HepG2 (cell line): ENCODE measurements around the gene TET2. TPM values are rescaled to one million over a fixed set of nuclear protein-coding genes. Genes with fewer than 3 reads are reported as not detected.

Source experiments
- ATAC-seq: fragments of 200-7000 bp; cut with Tn5 transposase; 3 replicates; pipeline ENCODE4 v1.9.1; 2020; ENCODE audit warnings: mild to moderate bottlenecking, moderate library complexity
- BruUV-seq: library from RNA; stranded (reverse); fragments of 400-500 nt; replicated peaks from 2 replicates; lab custom pipeline; 2021; lab: Mats Ljungman, UMichigan
- CTCF ChIA-PET: fragments of 300-600 bp; formaldehyde crosslinking; extraction: SDS; loops from one replicate; lab custom pipeline; 2021; ENCODE audit warnings: low total read pairs, inconsistent platforms, low intra/inter-chr PET ratio; lab: Yijun Ruan, JAX
- POLR2A ChIA-PET: fragments of 350-600 bp; sonication (Branson Sonifier 250); formaldehyde crosslinking; loops from one replicate; lab custom pipeline; 2020; ENCODE audit warnings: antibody characterized with exemption, inconsistent platforms; lab: Yijun Ruan, JAX
- DNase-seq: peaks from one replicate; pipeline ENCODE4 v3.0.0-alpha.2; 2015; ENCODE audit warnings: low spot score
- FAIRE-seq: peaks from 3 replicates; lab custom pipeline; 2011; peaks lifted over from hg19 to GRCh38; lab: Jason Lieb, UNC
- H2AFZ ChIP-seq: one replicate; pipeline ENCODE4 v1.6.1; 2011; ENCODE audit warnings: low read length, inconsistent platforms
- H3K27ac ChIP-seq: fragments of 300-600 bp; 3 replicates; pipeline ENCODE4 v1.8.0; 2011; ENCODE audit warnings: mixed run types, mild to moderate bottlenecking, mixed read lengths, low read length, inconsistent platforms; ENCODE audit not compliant: insufficient read depth; ENCODE audit errors: extremely low read length
- H3K27me3 ChIP-seq, 2 experiments: fragments of 200-600 bp in 1 of 2; 2 replicates in 1 of 2; 3 replicates in 1 of 2; pipeline versions ENCODE4 v1.6.0 to v1.8.0; 2011; ENCODE audit warnings: low read length in 2 of 2, mild to moderate bottlenecking in 2 of 2, moderate library complexity in 2 of 2, inconsistent platforms in 1 of 2; ENCODE audit not compliant: insufficient read depth in 2 of 2, control insufficient read depth in 1 of 2
- H3K36me3 ChIP-seq, 2 experiments: fragments of 200-600 bp in 1 of 2; replicated peaks in 1 of 2; 2 replicates in 1 of 2; 3 replicates in 1 of 2; pipeline versions ENCODE4 v1.5.1 to v1.8.0; 2011; ENCODE audit warnings: low read length in 2 of 2, inconsistent platforms in 1 of 2; ENCODE audit not compliant: insufficient read depth in 2 of 2, control insufficient read depth in 1 of 2
- H3K4me1 ChIP-seq: 2 replicates; pipeline ENCODE4 v1.5.1; 2012; ENCODE audit warnings: low read length, inconsistent platforms; ENCODE audit not compliant: insufficient read depth
- H3K4me2 ChIP-seq: 2 replicates; pipeline ENCODE4 v1.6.0; 2011; ENCODE audit warnings: low read depth, low read length, inconsistent platforms
- H3K4me3 ChIP-seq, 3 experiments: fragments of 200-600 bp in 1 of 3; sonication (generic), shearing (Covaris generic) in 1 of 3; replicated peaks in 1 of 3; 2 replicates each; pipeline ENCODE4 v1.5.1; 2011 to 2016; ENCODE audit warnings: low read length in 3 of 3, inconsistent platforms in 2 of 3, low read depth in 2 of 3, mild to moderate bottlenecking in 2 of 3, control low read depth in 1 of 3, mixed read lengths in 1 of 3; ENCODE audit not compliant: insufficient read depth in 1 of 3
- H3K79me2 ChIP-seq: one replicate; pipeline ENCODE4 v1.6.1; 2011; ENCODE audit warnings: low read length, inconsistent platforms; ENCODE audit not compliant: insufficient read depth
- H3K9ac ChIP-seq: 2 replicates; pipeline ENCODE4 v1.6.0; 2011; ENCODE audit warnings: mild to moderate bottlenecking, low read depth, low read length, inconsistent platforms; ENCODE audit not compliant: insufficient read depth
- H3K9me3 ChIP-seq: 2 replicates; pipeline ENCODE4 v1.5.1; 2012; ENCODE audit warnings: mild to moderate bottlenecking, low read length
- H4K20me1 ChIP-seq: 2 replicates; pipeline ENCODE4 v1.6.0; 2011; ENCODE audit warnings: inconsistent platforms, mild to moderate bottlenecking, low read length, moderate library complexity; ENCODE audit not compliant: insufficient read depth
- CBX5 ChIP-seq: sonication (generic); formaldehyde crosslinking; IDR thresholded peaks from 2 replicates; pipeline ENCODE4 v1.4.0; 2020; ENCODE audit warnings: missing genetic modification reagents, borderline replicate concordance
- CHCHD3 ChIP-seq: sonication (generic); formaldehyde crosslinking; IDR thresholded peaks from 2 replicates; pipeline ENCODE4 v1.8.0; 2022; ENCODE audit warnings: mild to moderate bottlenecking, missing genetic modification reagents, moderate library complexity
- FOXJ3 ChIP-seq: sonication (generic); formaldehyde crosslinking; IDR thresholded peaks from 2 replicates; pipeline ENCODE4 v1.4.0; 2020; ENCODE audit warnings: missing genetic modification reagents, mild to moderate bottlenecking, borderline replicate concordance
- KLF9 ChIP-seq: IDR thresholded peaks from 2 replicates; pipeline ENCODE4 v1.6.1; 2016; ENCODE audit warnings: low read depth
- MYNN ChIP-seq: sonication (generic); formaldehyde crosslinking; IDR thresholded peaks from 2 replicates; pipeline ENCODE4 v1.4.0; 2020; ENCODE audit warnings: mild to moderate bottlenecking, low read depth, missing genetic modification reagents
- NCOA2 ChIP-seq: sonication (generic); formaldehyde crosslinking; IDR thresholded peaks from 2 replicates; pipeline ENCODE4 v1.8.0; 2022; ENCODE audit warnings: inconsistent platforms
- PHF5A ChIP-seq: IDR thresholded peaks from one replicate; pipeline ENCODE4 v1.6.1; 2018; ENCODE audit warnings: low read depth, missing genetic modification reagents; ENCODE audit not compliant: unreplicated experiment
- SIN3B ChIP-seq: fragments of 150-350 bp; IDR thresholded peaks from 2 replicates; pipeline ENCODE4 v1.6.1; 2014; ENCODE audit warnings: low read length
- SP4 ChIP-seq: sonication (generic); formaldehyde crosslinking; IDR thresholded peaks from 2 replicates; pipeline ENCODE4 v1.8.1; 2023; ENCODE audit warnings: mild to moderate bottlenecking, missing genetic modification reagents
- TCF12 ChIP-seq, 2 experiments: fragments of 450-650 bp in 1 of 2; sonication (generic) in 1 of 2; formaldehyde crosslinking in 1 of 2; IDR thresholded peaks; 2 replicates each; pipeline versions ENCODE4 v1.6.1 to v1.8.0; 2017 to 2022; ENCODE audit warnings: antibody characterized with exemption in 1 of 2, mild to moderate bottlenecking in 1 of 2, missing genetic modification reagents in 1 of 2, moderate library complexity in 1 of 2
- ZNF547 ChIP-seq: sonication (generic); formaldehyde crosslinking; IDR thresholded peaks from 2 replicates; pipeline ENCODE4 v1.5.1; 2020; ENCODE audit warnings: mild to moderate bottlenecking, missing genetic modification reagents
- ZNF768 ChIP-seq: sonication (generic); formaldehyde crosslinking; IDR thresholded peaks from 2 replicates; pipeline ENCODE4 v1.4.0; 2020; ENCODE audit warnings: missing genetic modification reagents
- WGBS: methylation state at CpG from one replicate; pipeline ENCODE4 v1.1.6; 2017; ENCODE audit warnings: low lambda C conversion rate; 5-methylcytosine and 5-hydroxymethylcytosine counted together
- in situ Hi-C: cut with HindIII; loops from 2 replicates; pipeline ENCODE4 v1.10.0; 2017; ENCODE audit warnings: low pct_unique_long_range_greater_than_20kb; ENCODE audit not compliant: extremely low pct_ligation_motif_present
- intact Hi-C: fragments of 100-400 bp; cut with micrococcal nuclease; formaldehyde crosslinking; loops from one replicate; pipeline ENCODE4 v1.10.0; 2022; ENCODE audit not compliant: unreplicated experiment
- polyA plus RNA-seq, 8 experiments: library from polyadenylated mRNA; depleted of rRNA in 3 of 8; stranded (reverse) in 7 of 8; unstranded in 1 of 8; fragments of >200 nt; fragmentation: Illumina TruSeq in 4 of 8; extraction: Trizol in 4 of 8; gene quantifications; 2 replicates each; pipeline versions ENCODE4 v1.2.1 to v1.2.3, GENCODE V29; 2011 to 2016; ENCODE audit warnings: low read depth in 4 of 8, missing spikeins in 1 of 8, mixed read lengths in 1 of 8; ENCODE audit not compliant: insufficient read depth in 1 of 8
- total RNA-seq, 5 experiments: library from RNA; depleted of rRNA; stranded (reverse); fragments of >200 nt; fragmentation: Illumina TruSeq; extraction: Trizol; gene quantifications; 2 replicates each; pipeline ENCODE4 v1.2.3, GENCODE V29; 2016; ENCODE audit warnings: low read depth in 1 of 5
- TF ChIP-seq, protein P1 (sequence below): sonication (generic); formaldehyde crosslinking; IDR thresholded peaks from 2 replicates; pipeline ENCODE4 v1.8.0; 2022; ENCODE audit warnings: mild to moderate bottlenecking, missing genetic modification reagents, moderate library complexity
- TF ChIP-seq, protein P2 (sequence below): sonication (generic); formaldehyde crosslinking; IDR thresholded peaks from 2 replicates; pipeline ENCODE4 v1.5.0; 2020; ENCODE audit warnings: mild to moderate bottlenecking, missing genetic modification reagents, moderate library complexity
- TF ChIP-seq, protein P3 (sequence below): sonication (generic); formaldehyde crosslinking; IDR thresholded peaks from 2 replicates; pipeline ENCODE4 v1.5.0; 2020; ENCODE audit warnings: missing genetic modification reagents, mild to moderate bottlenecking, borderline replicate concordance
- TF ChIP-seq, protein P4 (sequence below), 2 experiments: sonication (generic) in 1 of 2; formaldehyde crosslinking in 1 of 2; IDR thresholded peaks; 2 replicates each; pipeline versions ENCODE4 v1.5.1 to v1.6.1; 2011 to 2020; ENCODE audit warnings: borderline replicate concordance in 1 of 2, low read depth in 1 of 2, low read length in 1 of 2, mild to moderate bottlenecking in 1 of 2, missing genetic modification reagents in 1 of 2, moderate library complexity in 1 of 2

Gene TET2
- total and polyA plus RNA-seq, 2 of the 13 experiments (the other 11 are each of a cell fraction or from before 2014, with no cell fraction given) = 4.7 to 4.8 TPM

DNA sequence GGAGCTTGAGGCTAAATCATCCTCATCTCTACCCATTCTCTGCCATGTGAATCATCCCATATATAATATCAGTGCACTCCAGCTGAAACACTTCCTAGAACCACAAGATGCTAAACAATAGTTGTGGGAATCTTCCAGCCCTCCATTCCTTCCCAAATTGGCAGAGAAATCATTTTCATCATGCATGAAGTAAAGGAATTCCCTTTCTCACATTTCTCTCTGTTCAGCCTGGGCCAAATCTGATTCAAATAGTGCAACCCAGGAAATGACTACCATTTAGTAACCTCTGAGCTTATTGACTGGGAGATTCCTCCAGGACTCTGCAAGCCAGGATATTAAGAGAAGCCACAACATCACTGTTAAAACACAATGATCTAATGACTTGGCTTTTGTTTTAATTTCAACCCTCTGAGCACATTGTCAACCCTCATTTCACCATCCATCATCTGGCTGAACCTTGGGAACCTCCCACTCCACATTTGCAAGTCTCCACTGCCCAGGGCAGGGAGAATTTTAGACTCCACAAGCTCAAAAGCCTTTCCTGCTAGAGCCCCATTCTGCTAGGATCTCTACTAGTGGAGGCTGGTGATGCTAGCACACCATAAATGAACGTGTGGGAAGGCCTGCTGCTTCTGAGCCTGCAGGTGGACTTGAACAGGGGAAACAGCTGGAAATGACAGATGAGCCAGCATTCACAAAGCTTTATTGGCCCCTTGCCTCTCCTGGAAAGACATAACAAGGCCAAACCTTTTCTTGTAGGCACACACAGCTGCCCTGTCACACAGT lies 133.9 kb downstream of the TET2 start:
- H3K27ac ChIP-seq = no peak overlapping the region
- H3K9me3 ChIP-seq = no peaks in the 10 kb centered on the region
- H3K4me3 ChIP-seq = no peak overlapping the region
- ChIA-PET POLR2A (no interaction called here), CTCF (no interaction called here)
- in situ Hi-C loops = no loop called here
- peak; percentile 44 for ATAC-seq
- no peak overlapping the region for H3K9ac ChIP-seq
- 25% methylated on average over 1 of the region's 1 CpG for WGBS
- BruUV-seq = no TSS peak
- H3K4me2 ChIP-seq = no peak overlapping the region
- no peaks in the 10 kb centered on the region for H4K20me1 ChIP-seq
- peaks cover 5 to 9% of the 10 kb centered on the region in 2 experiments; a peak in 4 of 5 replicates for H3K36me3 ChIP-seq
- intact Hi-C loops = no loop called here
- H3K4me1 ChIP-seq = no peaks in the 10 kb centered on the region
- no peaks in the 10 kb centered on the region for H3K27me3 ChIP-seq
- no peak for FAIRE-seq
- no peak overlapping the region for H2AFZ ChIP-seq
- no peaks in the 10 kb centered on the region for H3K79me2 ChIP-seq
- no peak for DNase-seq
- no peak for TF ChIP-seq SIN3B
- TF ChIP-seq, protein P1, sequence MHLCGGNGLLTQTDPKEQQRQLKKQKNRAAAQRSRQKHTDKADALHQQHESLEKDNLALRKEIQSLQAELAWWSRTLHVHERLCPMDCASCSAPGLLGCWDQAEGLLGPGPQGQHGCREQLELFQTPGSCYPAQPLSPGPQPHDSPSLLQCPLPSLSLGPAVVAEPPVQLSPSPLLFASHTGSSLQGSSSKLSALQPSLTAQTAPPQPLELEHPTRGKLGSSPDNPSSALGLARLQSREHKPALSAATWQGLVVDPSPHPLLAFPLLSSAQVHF (CRISPR knock-in tag) = no peak
- TF ChIP-seq, protein P2, sequence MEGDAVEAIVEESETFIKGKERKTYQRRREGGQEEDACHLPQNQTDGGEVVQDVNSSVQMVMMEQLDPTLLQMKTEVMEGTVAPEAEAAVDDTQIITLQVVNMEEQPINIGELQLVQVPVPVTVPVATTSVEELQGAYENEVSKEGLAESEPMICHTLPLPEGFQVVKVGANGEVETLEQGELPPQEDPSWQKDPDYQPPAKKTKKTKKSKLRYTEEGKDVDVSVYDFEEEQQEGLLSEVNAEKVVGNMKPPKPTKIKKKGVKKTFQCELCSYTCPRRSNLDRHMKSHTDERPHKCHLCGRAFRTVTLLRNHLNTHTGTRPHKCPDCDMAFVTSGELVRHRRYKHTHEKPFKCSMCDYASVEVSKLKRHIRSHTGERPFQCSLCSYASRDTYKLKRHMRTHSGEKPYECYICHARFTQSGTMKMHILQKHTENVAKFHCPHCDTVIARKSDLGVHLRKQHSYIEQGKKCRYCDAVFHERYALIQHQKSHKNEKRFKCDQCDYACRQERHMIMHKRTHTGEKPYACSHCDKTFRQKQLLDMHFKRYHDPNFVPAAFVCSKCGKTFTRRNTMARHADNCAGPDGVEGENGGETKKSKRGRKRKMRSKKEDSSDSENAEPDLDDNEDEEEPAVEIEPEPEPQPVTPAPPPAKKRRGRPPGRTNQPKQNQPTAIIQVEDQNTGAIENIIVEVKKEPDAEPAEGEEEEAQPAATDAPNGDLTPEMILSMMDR (CRISPR knock-in tag) = no peak
- TF ChIP-seq SP4 = no peak
- TF ChIP-seq ZNF547 (CRISPR knock-in tag) = no peak
- TF ChIP-seq PHF5A (CRISPR knock-in tag) = no peak
- TF ChIP-seq FOXJ3 = no peak
- TF ChIP-seq TCF12 (IDR thresholded peaks at IDR 0.05) = no peak
- no peak for TF ChIP-seq TCF12 (CRISPR knock-in tag; IDR thresholded peaks at IDR 0.05)
- no peak for TF ChIP-seq MYNN (CRISPR knock-in tag)
- no peak for TF ChIP-seq CHCHD3 (CRISPR knock-in tag)
- TF ChIP-seq, protein P3, sequence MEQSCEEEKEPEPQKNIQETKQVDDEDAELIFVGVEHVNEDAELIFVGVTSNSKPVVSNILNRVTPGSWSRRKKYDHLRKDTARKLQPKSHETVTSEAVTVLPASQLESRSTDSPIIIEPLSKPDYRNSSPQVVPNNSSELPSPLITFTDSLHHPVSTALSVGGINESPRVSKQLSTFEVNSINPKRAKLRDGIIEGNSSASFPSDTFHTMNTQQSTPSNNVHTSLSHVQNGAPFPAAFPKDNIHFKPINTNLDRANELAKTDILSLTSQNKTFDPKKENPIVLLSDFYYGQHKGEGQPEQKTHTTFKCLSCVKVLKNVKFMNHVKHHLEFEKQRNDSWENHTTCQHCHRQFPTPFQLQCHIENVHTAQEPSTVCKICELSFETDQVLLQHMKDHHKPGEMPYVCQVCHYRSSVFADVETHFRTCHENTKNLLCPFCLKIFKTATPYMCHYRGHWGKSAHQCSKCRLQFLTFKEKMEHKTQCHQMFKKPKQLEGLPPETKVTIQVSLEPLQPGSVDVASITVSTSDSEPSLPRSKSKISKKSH (CRISPR knock-in tag) = no peak
- no peak for TF ChIP-seq NCOA2 (CRISPR knock-in tag)
- no peak for TF ChIP-seq ZNF768 (CRISPR knock-in tag)
- no peak for TF ChIP-seq KLF9 (CRISPR knock-in tag)
- no peak for TF ChIP-seq CBX5 (CRISPR knock-in tag)
- TF ChIP-seq, protein P4, sequence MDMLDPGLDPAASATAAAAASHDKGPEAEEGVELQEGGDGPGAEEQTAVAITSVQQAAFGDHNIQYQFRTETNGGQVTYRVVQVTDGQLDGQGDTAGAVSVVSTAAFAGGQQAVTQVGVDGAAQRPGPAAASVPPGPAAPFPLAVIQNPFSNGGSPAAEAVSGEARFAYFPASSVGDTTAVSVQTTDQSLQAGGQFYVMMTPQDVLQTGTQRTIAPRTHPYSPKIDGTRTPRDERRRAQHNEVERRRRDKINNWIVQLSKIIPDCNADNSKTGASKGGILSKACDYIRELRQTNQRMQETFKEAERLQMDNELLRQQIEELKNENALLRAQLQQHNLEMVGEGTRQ (IDR thresholded peaks at IDR 0.05; ENCODE audit: low read depth, low read length) = no peak
- TF ChIP-seq, protein P4 (CRISPR knock-in tag; IDR thresholded peaks at IDR 0.05; ENCODE audit: borderline replicate concordance) = no peak
